Stimulated activated CD8-positive, alpha-beta memory T cell treated with anti-CD3 and anti-CD28 coated beads, Interleukin-15, amount 100 ng/mL, for 1 hour (primary cell): ENCODE results near the gene UBR1.

Experiments used
- DNase-seq: peaks from one replicate; pipeline ENCODE4 v3.0.0-alpha.2; 2020; ENCODE audit warnings: low read depth

UBR1 gene

GRCh38 chr15:43106486-43106829, 620 bp upstream of the UBR1 start:
- DNase-seq, result no peak

DNA sequence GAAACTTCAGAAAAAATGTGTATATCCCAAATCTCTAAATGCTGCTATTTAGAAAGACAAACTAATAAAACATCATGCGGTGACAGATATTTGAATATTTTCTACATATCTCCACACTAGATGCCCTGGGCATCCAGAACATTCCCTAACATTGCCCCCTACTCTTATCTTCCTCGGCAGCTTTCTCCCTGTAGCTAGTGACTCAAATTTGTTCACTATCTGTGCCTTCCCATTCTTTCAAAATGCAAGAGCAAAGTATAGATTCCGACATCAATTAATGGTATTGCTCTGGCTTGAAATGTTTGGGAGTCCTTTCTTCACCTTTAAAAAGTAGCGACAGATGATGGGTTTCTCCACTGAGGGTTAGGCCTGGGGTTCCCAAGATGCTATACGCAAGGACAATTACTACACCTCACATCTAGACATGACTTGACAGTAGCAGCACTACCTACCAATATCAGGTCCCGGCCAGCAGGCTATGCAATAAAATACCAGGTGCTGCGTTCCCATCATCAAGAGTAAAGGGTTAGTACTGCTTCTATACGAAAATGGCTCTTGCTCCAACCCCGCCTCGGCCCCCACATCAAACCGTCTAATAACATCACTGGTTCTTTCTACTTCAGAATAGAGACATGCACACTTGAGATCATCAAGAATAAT, 631 bp downstream of the UBR1 start:
- no peak for DNase-seq

- no peak for DNase-seq
Measured at GRCh38 chr15:43104426-43104825, 1.4 kb downstream of the UBR1 start.

- no peak for DNase-seq
Measured at GRCh38 chr15:43103907-43104306, 1.9 kb downstream of the UBR1 start.

GRCh38 chr15:43102187-43102586, 3.7 kb downstream of the UBR1 start:
- DNase-seq, result no peak

DNA sequence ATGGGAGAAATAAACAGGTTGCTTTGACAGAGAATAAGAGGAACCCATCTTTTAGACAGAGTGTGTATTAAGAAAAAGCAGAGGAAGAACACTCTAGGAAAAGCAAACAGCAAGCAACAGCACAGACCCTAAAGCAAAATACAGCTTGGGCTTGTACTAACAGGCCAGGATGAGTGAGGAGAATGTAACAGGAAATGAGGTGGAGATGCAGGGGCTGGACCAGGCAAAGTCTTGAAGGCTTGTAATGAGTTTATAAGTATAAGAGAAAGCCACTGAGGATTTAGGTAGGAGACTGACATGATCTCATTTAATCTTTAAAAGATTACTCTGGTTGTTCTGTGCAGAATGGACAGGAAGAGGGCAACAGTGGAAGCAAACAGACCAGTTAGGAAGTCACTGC, 4.9 kb downstream of the UBR1 start:
- DNase-seq, result no peak

GRCh38 chr15:43099105-43099845, 6.6 kb downstream of the UBR1 start:
- no peak for DNase-seq

- DNase-seq, result no peak
Measured at GRCh38 chr15:43096411-43096810, 9.4 kb downstream of the UBR1 start.

DNA sequence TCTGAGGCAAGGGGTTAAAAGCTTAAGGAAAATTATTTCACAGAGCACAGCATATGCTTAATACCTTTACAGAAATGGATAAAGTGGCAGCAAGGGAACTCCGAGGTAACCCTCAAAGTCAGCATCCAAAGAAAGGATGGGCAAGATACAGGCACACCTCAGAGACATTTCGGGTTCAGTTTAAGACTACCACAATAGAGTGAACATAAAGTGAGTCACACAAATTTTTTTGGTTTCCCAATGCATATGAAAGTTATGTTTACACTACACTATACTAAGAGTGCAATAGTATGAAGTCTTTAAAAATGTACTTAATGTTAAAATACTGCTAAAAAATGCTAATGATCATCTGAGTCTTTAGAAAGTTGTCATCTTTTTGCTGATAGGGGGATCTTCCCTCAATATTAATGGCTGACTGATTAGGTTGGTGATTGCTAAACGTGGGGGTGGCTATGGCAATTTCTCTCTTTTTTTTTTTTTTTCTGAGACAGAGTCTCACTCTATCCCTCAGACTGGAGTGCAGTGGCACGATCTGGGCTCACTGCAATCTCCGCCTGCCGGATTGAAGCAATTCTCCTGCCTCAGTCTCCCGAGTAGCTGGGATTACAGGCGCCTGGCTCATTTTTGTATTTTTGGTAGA, 10.0 kb downstream of the UBR1 start:
- DNase-seq, result no peak

DNA sequence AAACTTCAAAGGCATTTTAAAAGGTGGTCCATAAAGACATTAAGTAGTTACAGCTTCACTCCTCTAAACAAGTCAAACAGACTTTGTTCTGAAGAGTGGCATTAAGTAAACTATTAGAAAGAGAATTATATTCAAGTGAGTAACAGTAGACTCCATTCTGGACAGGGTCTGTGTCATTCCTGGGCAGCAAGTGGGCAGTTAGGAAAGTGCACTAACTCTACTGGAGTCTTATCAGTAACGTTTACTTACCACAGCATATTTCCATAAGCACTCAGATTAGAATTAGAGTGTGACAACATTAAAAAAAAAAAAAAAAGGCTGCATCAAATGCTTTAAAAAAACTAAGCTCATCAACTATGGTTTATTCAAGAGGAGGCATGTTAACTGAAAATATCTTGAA, 10.6 kb downstream of the UBR1 start:
- no peak for DNase-seq

- no peak for DNase-seq
Measured at GRCh38 chr15:43094416-43095030, 11.3 kb downstream of the UBR1 start.

- DNase-seq, result no peak
Measured at GRCh38 chr15:43093026-43093425, 12.8 kb downstream of the UBR1 start.

GRCh38 chr15:43091859-43092258, 14.0 kb downstream of the UBR1 start:
- DNase-seq, result no peak

GRCh38 chr15:43086551-43086950, 19.3 kb downstream of the UBR1 start:
- no peak for DNase-seq

GRCh38 chr15:43085921-43086320, 19.9 kb downstream of the UBR1 start:
- no peak for DNase-seq

DNA sequence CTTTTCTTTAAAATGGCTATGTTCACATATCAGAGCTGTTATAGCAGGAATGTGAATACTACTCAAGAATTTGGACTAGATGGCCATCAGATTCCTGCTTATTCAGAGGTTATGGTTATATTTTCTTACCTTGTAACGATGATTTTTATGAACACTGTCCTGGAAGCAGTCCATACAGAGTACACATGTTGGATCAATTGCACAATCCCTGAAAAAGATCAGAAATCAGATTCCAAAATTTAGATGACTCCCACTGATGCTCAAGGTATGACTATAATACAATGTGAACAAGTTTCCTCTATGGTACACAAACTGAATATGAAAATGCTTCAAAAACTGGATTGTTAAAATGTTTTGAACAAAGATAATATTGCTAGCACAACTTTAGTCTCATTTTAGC, 23.3 kb downstream of the UBR1 start:
- no peak for DNase-seq

- no peak for DNase-seq
Measured at GRCh38 chr15:43081283-43081682, 24.6 kb downstream of the UBR1 start.

DNA sequence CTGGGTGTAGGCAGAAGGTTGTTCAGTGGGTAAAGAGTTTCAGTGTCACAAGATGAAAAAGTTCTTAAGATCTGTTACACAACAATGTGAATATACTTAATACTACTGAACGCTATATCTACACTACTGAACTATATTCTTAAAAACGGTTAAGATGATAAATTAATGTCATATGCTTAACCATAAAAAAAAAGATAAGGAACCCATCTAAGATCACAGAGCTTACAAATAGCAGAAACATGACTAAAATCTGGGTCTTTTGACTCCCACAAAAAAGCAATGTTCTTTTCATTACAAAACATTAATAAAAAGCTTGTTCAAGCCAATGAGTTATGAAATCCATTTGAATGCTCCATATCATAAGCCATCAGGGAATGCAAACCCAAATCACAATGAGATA, 34.4 kb downstream of the UBR1 start:
- no peak for DNase-seq

DNA sequence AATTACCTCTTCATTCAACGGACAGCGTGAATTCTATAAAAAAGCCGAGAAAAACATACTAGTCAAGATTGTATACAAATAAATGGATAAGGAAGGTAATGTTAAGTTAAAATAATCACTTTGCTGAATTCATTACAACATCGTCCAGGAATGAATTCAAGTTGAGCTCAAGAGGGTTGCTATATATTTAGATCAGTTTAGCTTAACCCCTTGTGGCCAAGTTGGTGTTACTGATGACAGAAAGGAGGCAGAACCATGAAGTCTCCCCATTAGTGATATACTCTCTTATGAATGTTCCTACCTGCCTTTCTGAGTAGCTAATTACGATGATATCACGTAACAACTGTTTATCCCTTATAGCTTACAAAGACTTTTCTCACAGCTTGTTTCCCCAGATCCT, 34.9 kb downstream of the UBR1 start:
- DNase-seq, result no peak

DNA sequence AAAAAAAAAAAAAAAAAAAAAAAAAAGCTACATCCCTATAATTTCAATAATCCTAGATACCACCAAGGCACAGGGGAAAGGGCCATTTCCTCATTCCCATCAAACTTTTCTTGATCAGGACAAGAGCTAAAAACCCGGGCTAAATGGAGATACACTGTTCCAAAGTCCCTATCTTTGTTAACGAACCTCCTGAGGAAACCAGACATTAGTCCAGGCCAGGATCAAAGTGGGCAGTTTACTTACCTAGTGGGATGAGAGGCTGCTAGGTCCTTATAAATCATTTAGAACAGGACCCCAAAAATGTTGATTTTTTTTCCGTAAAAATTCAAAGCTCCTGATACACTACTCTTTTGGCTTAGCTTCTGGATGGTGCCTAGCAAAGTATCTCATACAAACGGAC, 35.6 kb downstream of the UBR1 start:
- no peak for DNase-seq

- no peak for DNase-seq
Measured at GRCh38 chr15:43067717-43068461, 37.9 kb downstream of the UBR1 start.

GRCh38 chr15:43056696-43057095, 49.1 kb downstream of the UBR1 start:
- no peak for DNase-seq
